Eye (tissue), 1 donor: Measurements from ENCODE around the gene CD37.
"Not testable (repeated sequence)": the region's sequence is repeated elsewhere in the genome, so short reads cannot be mapped to it uniquely, and the experiment has no call there.

Experiments
- DNase-seq: peaks from one replicate; pipeline ENCODE4 v3.0.0-alpha.2; 2015

The CD37 gene

GRCh38 chr19:49348305-49349189 lies 13.3 kb downstream of the CD37 start:
- no peak for DNase-seq

GRCh38 chr19:49349567-49349966 lies 14.4 kb downstream of the CD37 start:
- no peak for DNase-seq

GRCh38 chr19:49355909-49356353 lies 20.7 kb downstream of the CD37 start:
- DNase-seq: no peak

GRCh38 chr19:49356382-49356781 lies 21.2 kb downstream of the CD37 start:
- peak; percentile 31 for DNase-seq

- no peak for DNase-seq
These were observed 22.0 kb downstream of the CD37 start for GRCh38 chr19:49357186-49357585.

- peak; percentile 23 for DNase-seq
These were observed 24.9 kb downstream of the CD37 start for GRCh38 chr19:49359851-49360820.

- peak; percentile 95 for DNase-seq
These were observed 26.3 kb downstream of the CD37 start for GRCh38 chr19:49361438-49362047.

- peak; percentile 92 for DNase-seq
These were observed 27.1 kb downstream of the CD37 start, which contains the start of gene TEAD2 for GRCh38 chr19:49362048-49362928. TSS of gene TEAD2 (minus strand) at chr19:49362416. CDS start at chr19:49360075, 2,341 bp downstream.

- DNase-seq: no peak
These were observed 27.7 kb downstream of the CD37 start for GRCh38 chr19:49362929-49363267.

- peak; percentile 99 for DNase-seq
These were observed 28.3 kb downstream of the CD37 start, which contains the start of gene DKKL1 for GRCh38 chr19:49363268-49364082. TSS of gene DKKL1 (plus strand) at chr19:49363877. CDS start at chr19:49363999, 122 bp downstream.

- DNase-seq: no peak
These were observed 29.0 kb downstream of the CD37 start for GRCh38 chr19:49364083-49364737.

- DNase-seq: no peak
These were observed 30.9 kb downstream of the CD37 start for GRCh38 chr19:49366110-49366509.

GRCh38 chr19:49368711-49369358 lies 33.6 kb downstream of the CD37 start:
- no peak for DNase-seq

GRCh38 chr19:49371184-49371583 lies 36.0 kb downstream of the CD37 start:
- DNase-seq: no peak

GRCh38 chr19:49373174-49373573 lies 38.0 kb downstream of the CD37 start:
- DNase-seq: not testable (repeated sequence)

- no peak for DNase-seq
These were observed 39.6 kb downstream of the CD37 start for GRCh38 chr19:49374665-49375434.

- no peak for DNase-seq
These were observed 43.3 kb downstream of the CD37 start for GRCh38 chr19:49378512-49378911.

- no peak for DNase-seq
These were observed 45.2 kb downstream of the CD37 start for GRCh38 chr19:49380391-49380790.

- no peak for DNase-seq
These were observed 47.4 kb downstream of the CD37 start for GRCh38 chr19:49382639-49383038.
